ENCODE measurements around the gene SNORC.

The SNORC gene

DNA sequence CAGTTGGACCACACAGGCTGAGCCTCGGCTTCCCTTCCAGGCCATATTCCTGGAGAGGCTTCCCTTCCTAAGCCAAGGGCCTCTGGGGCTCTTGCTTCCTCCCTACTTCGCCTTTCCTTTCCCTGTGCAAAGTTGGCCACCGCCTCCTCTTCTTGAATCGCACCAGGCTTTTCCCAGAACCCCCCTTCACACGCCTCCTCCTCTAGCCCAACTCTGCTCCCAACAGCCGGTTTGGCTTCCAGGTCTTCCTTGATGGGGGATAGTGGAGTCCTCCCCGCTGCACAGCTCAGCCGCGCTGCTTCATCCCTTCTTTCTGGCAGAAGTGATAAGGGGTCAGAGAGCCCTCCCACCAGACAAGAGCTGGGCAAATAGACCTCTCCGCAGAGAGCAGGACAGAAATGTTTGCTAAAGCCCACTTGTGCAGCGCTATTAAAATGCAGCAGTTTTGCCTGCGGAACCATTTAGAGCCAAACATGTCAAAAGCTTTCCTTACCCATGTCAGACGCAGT, 56.4 kb downstream of the SNORC start:
- DNase-seq (ENCODE audit: low spot score) = no peak

DNA sequence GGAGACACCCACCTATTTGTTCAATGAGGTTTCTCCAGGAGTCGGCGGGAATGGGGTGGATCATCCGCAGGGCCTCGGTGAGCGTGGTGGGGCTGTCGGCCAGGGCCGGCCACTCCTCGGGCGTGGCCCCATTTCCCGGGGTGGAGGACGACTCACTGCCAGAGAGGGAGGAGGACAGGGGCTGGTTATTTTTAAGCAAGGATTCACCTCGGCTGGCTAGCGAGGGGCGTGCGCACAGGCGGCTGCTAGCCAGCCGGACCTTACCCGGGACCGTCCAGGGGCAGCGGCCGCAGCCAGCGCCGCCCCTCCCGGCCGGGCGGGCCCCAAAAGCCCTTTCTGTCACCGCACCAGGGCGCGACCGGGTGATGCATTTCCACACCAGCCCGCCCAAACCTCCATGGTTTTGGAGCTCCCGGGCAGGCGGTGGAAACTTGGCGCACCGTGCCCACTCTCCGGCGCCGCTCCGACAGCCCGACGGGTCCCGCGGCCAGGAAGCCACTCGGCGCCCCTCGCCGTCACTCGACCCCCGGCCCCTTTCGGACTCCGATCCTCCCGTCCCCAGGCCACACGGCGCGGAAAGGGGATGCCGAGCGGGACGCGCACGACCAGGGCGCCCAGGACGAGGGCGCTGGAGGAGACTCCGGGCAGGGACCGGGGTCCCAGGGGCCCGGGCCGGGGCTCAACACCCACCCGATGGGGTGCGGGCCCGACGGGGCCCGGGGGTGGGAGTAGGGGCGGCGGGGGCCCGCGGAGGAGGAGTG, 57.1 kb downstream of the SNORC start:
- peak; percentile 63 for DNase-seq (ENCODE audit: low spot score)

DNA sequence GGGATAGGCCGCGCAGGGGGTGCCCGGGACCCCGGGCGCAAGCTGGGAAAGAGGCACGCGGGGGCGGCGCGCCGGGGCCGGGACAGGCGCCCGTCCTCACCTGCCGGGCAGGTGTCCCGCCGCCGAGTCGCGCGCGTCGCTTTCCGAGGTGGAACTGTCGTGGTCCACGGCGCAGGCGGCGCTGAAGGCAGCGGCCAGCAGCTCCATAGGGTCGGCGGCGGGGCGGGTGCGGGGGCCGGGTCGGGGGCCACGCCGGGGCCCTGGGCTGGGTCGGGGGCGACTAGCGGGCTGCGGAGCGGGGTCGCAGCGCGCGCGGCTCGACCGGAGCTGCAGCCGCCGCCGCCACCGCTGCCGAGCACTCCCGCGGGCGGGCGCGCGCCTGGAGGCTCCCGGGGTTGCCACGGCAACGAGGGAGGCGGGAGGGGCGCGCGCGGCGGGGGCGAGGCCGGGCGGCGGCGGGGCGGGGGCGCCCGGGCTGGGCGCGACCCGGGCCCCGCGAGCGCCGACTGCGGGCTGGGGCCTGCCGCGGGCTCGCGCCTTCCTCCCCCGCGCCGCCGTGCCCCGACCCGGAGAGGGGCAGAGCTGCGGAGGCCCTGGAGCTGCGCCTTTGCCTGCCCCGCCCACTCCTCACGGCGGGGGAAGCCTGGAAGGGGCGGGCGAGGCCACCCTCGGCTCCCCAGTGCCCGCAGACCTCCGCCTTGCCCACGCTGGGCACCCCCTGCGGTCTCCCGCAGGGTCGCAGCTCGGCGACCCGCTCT, 57.9 kb downstream of the SNORC start:
- DNase-seq (ENCODE audit: low spot score) = peak; percentile 38
